B cell (primary cell): ENCODE results near the gene BRSK2. TPM values are rescaled to one million over a fixed set of nuclear protein-coding genes. Genes with fewer than 3 reads are reported as not detected.
"Not testable (repeated sequence)": the region's sequence is repeated elsewhere in the genome, so short reads cannot be mapped to it uniquely, and the experiment has no call there.

Experiments used
- ATAC-seq: fragments of 200-7000 bp; cut with Tn5 transposase; one replicate; pipeline ENCODE4 v1.10.0; 2021; ENCODE audit warnings: low read depth, mild to moderate bottlenecking, moderate number of reproducible peaks, moderate library complexity
- CTCF ChIA-PET: fragments of 350-600 bp; sonication (Branson Sonifier 250); formaldehyde crosslinking; loops from one replicate; lab custom pipeline; 2021; ENCODE audit warnings: antibody characterized with exemption, inconsistent platforms; lab: Charles Lee
- POLR2A ChIA-PET: fragments of 350-600 bp; sonication (Branson Sonifier 250); formaldehyde crosslinking; loops from one replicate; lab custom pipeline; 2021; ENCODE audit warnings: antibody characterized with exemption; lab: Charles Lee
- DNase-seq: peaks from one replicate; pipeline ENCODE4 v3.0.0; 2013
- H2AFZ ChIP-seq: 2 replicates; pipeline ENCODE4 v1.6.1; 2012; ENCODE audit warnings: mild to moderate bottlenecking, low read depth, low read length; ENCODE audit not compliant: insufficient read depth, poor library complexity, severe bottlenecking
- H3K27ac ChIP-seq, 2 donors: 1 replicate in 1 of 2; 2 replicates in 1 of 2; pipeline ENCODE4 v1.5.1; 2012 to 2013; ENCODE audit warnings: low read length in 2 of 2, mild to moderate bottlenecking in 2 of 2, moderate library complexity in 1 of 2
- H3K27me3 ChIP-seq, 4 experiments: fragments of 200-600 bp in 1 of 4; sonication (generic) in 1 of 4; replicated peaks in 1 of 4; 1 replicate in 2 of 4; 2 replicates in 2 of 4; pipeline versions ENCODE4 v1.6.1 to v1.7.0; 2013 to 2016; ENCODE audit warnings: low read length in 3 of 4, mild to moderate bottlenecking in 2 of 4, mixed read lengths in 1 of 4, moderate library complexity in 1 of 4; ENCODE audit not compliant: insufficient read depth in 4 of 4, control insufficient read depth in 3 of 4; ENCODE audit errors: control extremely low read depth in 1 of 4
- H3K36me3 ChIP-seq, 2 experiments: replicated peaks in 1 of 2; 1 replicate in 1 of 2; 2 replicates in 1 of 2; pipeline versions ENCODE4 v1.6.1 to v1.7.1; 2013; ENCODE audit warnings: low read length in 1 of 2; ENCODE audit not compliant: insufficient read depth in 2 of 2, control insufficient read depth in 1 of 2; ENCODE audit errors: control extremely low read depth in 1 of 2, extremely low read depth in 1 of 2
- H3K4me1 ChIP-seq, 2 donors: fragments of 200-600 bp in 1 of 2; sonication (generic) in 1 of 2; 1 replicate in 1 of 2; 2 replicates in 1 of 2; pipeline versions ENCODE4 v1.5.1 to v1.6.1; 2013 to 2017; ENCODE audit warnings: low read length in 2 of 2; ENCODE audit not compliant: control insufficient read depth in 2 of 2, insufficient read depth in 2 of 2
- H3K4me2 ChIP-seq: replicated peaks from 2 replicates; pipeline ENCODE3; 2012; ENCODE audit warnings: mild to moderate bottlenecking, low read depth, low read length; ENCODE audit not compliant: poor library complexity, severe bottlenecking
- H3K4me3 ChIP-seq, 5 experiments: fragments of 200-600 bp in 1 of 5; sonication (generic) in 1 of 5; 1 replicate in 3 of 5; 2 replicates in 2 of 5; pipeline versions ENCODE4 v1.5.1 to v1.7.0; 2011 to 2016; ENCODE audit warnings: low read length in 4 of 5, mild to moderate bottlenecking in 4 of 5, low read depth in 2 of 5, control low read depth in 1 of 5, moderate library complexity in 1 of 5; ENCODE audit not compliant: insufficient read depth in 1 of 5; ENCODE audit errors: control extremely low read depth in 1 of 5, extremely low read depth in 1 of 5
- H3K79me2 ChIP-seq: fragments of 200-600 bp; sonication (generic); one replicate; pipeline ENCODE4 v1.6.0; 2016; ENCODE audit warnings: low read length; ENCODE audit not compliant: control insufficient read depth, insufficient read depth
- H3K9ac ChIP-seq: fragments of 200-600 bp; sonication (generic); 2 replicates; pipeline ENCODE4 v1.6.1; 2017; ENCODE audit warnings: mild to moderate bottlenecking, low read length, moderate library complexity
- H3K9me3 ChIP-seq, 3 donors: one replicate each; pipeline versions ENCODE4 v1.6.1 to v1.7.1; 2013; ENCODE audit warnings: low read length in 2 of 3; ENCODE audit not compliant: control insufficient read depth in 2 of 3, insufficient read depth in 1 of 3; ENCODE audit errors: control extremely low read depth in 1 of 3
- H4K20me1 ChIP-seq: 2 replicates; pipeline ENCODE4 v1.6.0; 2012; ENCODE audit warnings: mild to moderate bottlenecking, low read length; ENCODE audit not compliant: insufficient read depth, control insufficient read depth, poor library complexity, severe bottlenecking
- H3K27ac Mint-ChIP-seq: one replicate; pipeline ENCODE4 v1.8.0; 2021; ENCODE audit warnings: mixed read lengths
- H3K27me3 Mint-ChIP-seq: one replicate; pipeline ENCODE4 v1.8.0; 2021; ENCODE audit warnings: mixed read lengths
- H3K4me1 Mint-ChIP-seq: one replicate; pipeline ENCODE4 v1.8.0; 2021; ENCODE audit warnings: mixed read lengths
- H3K4me3 Mint-ChIP-seq: one replicate; pipeline ENCODE4 v1.8.0; 2021; ENCODE audit warnings: mixed read lengths
- H3K9me3 Mint-ChIP-seq: one replicate; pipeline ENCODE4 v1.8.0; 2022; ENCODE audit warnings: mixed read lengths; ENCODE audit not compliant: insufficient read depth
- CTCF ChIP-seq: fragments of 200-600 bp; IDR thresholded peaks from one replicate; pipeline ENCODE4 v1.8.0; 2022; ENCODE audit warnings: antibody characterized with exemption, mild to moderate bottlenecking
- EZH2 ChIP-seq: IDR thresholded peaks from 2 replicates; pipeline ENCODE4 v1.6.1; 2012; ENCODE audit warnings: borderline replicate concordance, low read depth, mild to moderate bottlenecking, moderate library complexity, low read length; ENCODE audit not compliant: insufficient read depth, poor library complexity, severe bottlenecking
- WGBS: methylation state at CpG from one replicate; pipeline ENCODE4 v1.1.5; 2013; ENCODE audit warnings: missing lambda C conversion rate; ENCODE audit not compliant: insufficient coverage; 5-methylcytosine and 5-hydroxymethylcytosine counted together
- intact Hi-C: fragments of 100-400 bp; cut with micrococcal nuclease; formaldehyde crosslinking; loops from one replicate; pipeline ENCODE4 v1.10.0; 2022
- polyA plus RNA-seq: library from polyadenylated mRNA; depleted of rRNA; stranded (reverse); fragments of >200 nt; gene quantifications from 2 replicates; pipeline ENCODE4 v1.2.3, GENCODE V29; 2012
- total RNA-seq, 2 donors: library from RNA; stranded (reverse); fragments of 120-200 nt in 1 of 2; gene quantifications; 1 replicate in 1 of 2; 2 replicates in 1 of 2; pipeline versions ENCODE4 v1.2.3 to v1.2.4, GENCODE V29; 2013 to 2022

BRSK2 gene
- total and polyA plus RNA-seq, 2 donors (not counting 1 experiment from before 2014, with no cell fraction given): 0.51 to 0.79 TPM

- Histone ChIP-seq H2AFZ (no peak overlapping the region), H3K36me3 (no peaks in the 10 kb centered on the region), H4K20me1 (no peaks in the 10 kb centered on the region), H3K27me3 (peaks cover 0 to 7% (median 0%) of the 10 kb centered on the region in 4 experiments), H3K79me2 (no peaks in the 10 kb centered on the region), H3K9ac (no peak overlapping the region), H3K4me2 (no peak overlapping the region), H3K27ac (no peak overlapping the region), H3K9me3 (peaks cover 0 to under 1% (median 0%) of the 10 kb centered on the region in 3 donors), H3K4me1 (no peaks in the 10 kb centered on the region), H3K4me3 (no peak overlapping the region)
- TF ChIP-seq CTCF: no peak
- no peak for TF ChIP-seq EZH2
- H3K4me3 Mint-ChIP-seq: no peak overlapping the region
- H3K4me1 Mint-ChIP-seq: no peaks in the 10 kb centered on the region
- no peak overlapping the region for H3K27ac Mint-ChIP-seq
- ATAC-seq (no peak), DNase-seq (no peak)
- ChIA-PET POLR2A (no interaction called here), CTCF (no interaction called here)
- WGBS: 95% methylated on average over 29 of the region's 29 CpGs
- intact Hi-C loops: no loop called here
- H3K9me3 Mint-ChIP-seq: no peaks in the 10 kb centered on the region
- H3K27me3 Mint-ChIP-seq: no peaks in the 10 kb centered on the region
Observed at GRCh38 chr11:1433977-1434640, 44.4 kb downstream of the BRSK2 start.

- H3K27me3 ChIP-seq, H3K79me2 ChIP-seq, H4K20me1 ChIP-seq, H3K27me3 Mint-ChIP-seq, H3K4me3 Mint-ChIP-seq, H3K9me3 Mint-ChIP-seq, H3K27ac Mint-ChIP-seq, DNase-seq, H3K36me3 ChIP-seq, H3K4me2 ChIP-seq, intact Hi-C loops, H3K9me3 ChIP-seq, H3K27ac ChIP-seq, H3K4me1 Mint-ChIP-seq, H2AFZ ChIP-seq, H3K4me3 ChIP-seq, CTCF ChIA-PET, H3K9ac ChIP-seq, H3K4me1 ChIP-seq, ATAC-seq: not testable (repeated sequence)
- POLR2A ChIA-PET: interaction anchor here (0.7 to 1.0 kb wide), 2 partner anchors 13 to 53 kb away, joined by 3 read pairs; no protein-coding TSS in a partner anchor
- WGBS: 84% methylated on average over 3 of the region's 20 CpGs
Observed at GRCh38 chr11:1435479-1435819, 45.7 kb downstream of the BRSK2 start.
